Measurements from ENCODE around the gene ASS1.

DNA sequence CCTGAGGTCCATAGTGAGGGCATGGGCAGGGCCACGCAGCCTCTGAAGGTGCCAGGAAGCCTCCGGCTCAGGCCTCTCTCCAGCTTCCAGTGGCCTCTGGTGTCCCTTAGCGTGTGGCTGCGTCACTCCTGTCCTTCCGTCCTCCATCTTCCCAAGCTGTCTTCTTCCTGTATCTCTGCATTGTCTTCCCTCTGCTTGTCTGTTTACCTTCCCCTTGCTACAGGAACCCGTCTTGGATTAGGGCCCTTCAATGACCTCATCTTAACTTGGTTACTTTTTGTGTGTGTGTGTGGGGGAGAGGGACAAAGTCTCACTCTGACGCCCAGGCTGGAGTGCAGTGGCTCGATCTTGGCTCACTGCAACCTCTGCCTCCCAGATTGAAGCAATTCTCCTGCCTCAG, 14.4 kb downstream of the ASS1 start:
- TF ChIP-seq, protein P1, sequence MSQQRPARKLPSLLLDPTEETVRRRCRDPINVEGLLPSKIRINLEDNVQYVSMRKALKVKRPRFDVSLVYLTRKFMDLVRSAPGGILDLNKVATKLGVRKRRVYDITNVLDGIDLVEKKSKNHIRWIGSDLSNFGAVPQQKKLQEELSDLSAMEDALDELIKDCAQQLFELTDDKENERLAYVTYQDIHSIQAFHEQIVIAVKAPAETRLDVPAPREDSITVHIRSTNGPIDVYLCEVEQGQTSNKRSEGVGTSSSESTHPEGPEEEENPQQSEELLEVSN (IDR thresholded peaks at IDR 0.05; ENCODE audit: borderline replicate concordance, low read depth), result no peak
- TF ChIP-seq MAZ (IDR thresholded peaks at IDR 0.05; ENCODE audit: borderline replicate concordance, low read depth, low read length), result no peak
- TF ChIP-seq ZFP36 (IDR thresholded peaks at IDR 0.05; ENCODE audit: borderline replicate concordance, partially characterized antibody), result no peak
- TF ChIP-seq ESRRA (IDR thresholded peaks at IDR 0.05; ENCODE audit: borderline replicate concordance, low read length), result no peak
- no peak for TF ChIP-seq SMC3 (IDR thresholded peaks at IDR 0.05)
- TF ChIP-seq, protein P2, sequence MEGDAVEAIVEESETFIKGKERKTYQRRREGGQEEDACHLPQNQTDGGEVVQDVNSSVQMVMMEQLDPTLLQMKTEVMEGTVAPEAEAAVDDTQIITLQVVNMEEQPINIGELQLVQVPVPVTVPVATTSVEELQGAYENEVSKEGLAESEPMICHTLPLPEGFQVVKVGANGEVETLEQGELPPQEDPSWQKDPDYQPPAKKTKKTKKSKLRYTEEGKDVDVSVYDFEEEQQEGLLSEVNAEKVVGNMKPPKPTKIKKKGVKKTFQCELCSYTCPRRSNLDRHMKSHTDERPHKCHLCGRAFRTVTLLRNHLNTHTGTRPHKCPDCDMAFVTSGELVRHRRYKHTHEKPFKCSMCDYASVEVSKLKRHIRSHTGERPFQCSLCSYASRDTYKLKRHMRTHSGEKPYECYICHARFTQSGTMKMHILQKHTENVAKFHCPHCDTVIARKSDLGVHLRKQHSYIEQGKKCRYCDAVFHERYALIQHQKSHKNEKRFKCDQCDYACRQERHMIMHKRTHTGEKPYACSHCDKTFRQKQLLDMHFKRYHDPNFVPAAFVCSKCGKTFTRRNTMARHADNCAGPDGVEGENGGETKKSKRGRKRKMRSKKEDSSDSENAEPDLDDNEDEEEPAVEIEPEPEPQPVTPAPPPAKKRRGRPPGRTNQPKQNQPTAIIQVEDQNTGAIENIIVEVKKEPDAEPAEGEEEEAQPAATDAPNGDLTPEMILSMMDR (IDR thresholded peaks at IDR 0.05), result no peak
- no peak for TF ChIP-seq RCOR1 (IDR thresholded peaks at IDR 0.05; ENCODE audit: low read depth, low read length)
- TF ChIP-seq MYC (IDR thresholded peaks at IDR 0.05; ENCODE audit: borderline replicate concordance, low read length), result no peak
- TF ChIP-seq CEBPB (IDR thresholded peaks at IDR 0.05), result no peak

Measured in A549 (cell line).